ENCODE results near the gene PARD6G.
"Not testable (repeated sequence)": the region's sequence is repeated elsewhere in the genome, so short reads cannot be mapped to it uniquely, and the experiment has no call there.

The PARD6G gene

GRCh38 chr18:80247393-80247841, at the start of gene PARD6G:
PARD6G (minus strand) TSS chr18:80247514; CDS start chr18:80247348, 166 bp downstream.
- Histone ChIP-seq H3K27ac (no peak within 1 kb of the TSS), H3K9ac (peak within 1 kb of the TSS; percentile 38)

GRCh38 chr18:80262241-80263033, 15.1 kb upstream of the PARD6G start:
- not testable (repeated sequence) for H3K9ac ChIP-seq; H3K27me3 ChIP-seq (ENCODE audit: control insufficient read depth, insufficient read depth, low read length); H3K27ac ChIP-seq; H3K79me2 ChIP-seq; H3K36me3 ChIP-seq (ENCODE audit: control insufficient read depth, insufficient read depth, low read length); H2AFZ ChIP-seq; H3K4me2 ChIP-seq (ENCODE audit: low read length); H3K9me3 ChIP-seq (ENCODE audit: control insufficient read depth, low read length); H3K4me3 ChIP-seq (ENCODE audit: low read depth, low read length); H3K4me1 ChIP-seq
- TF ChIP-seq CTCF (IDR thresholded peaks at IDR 0.05) = peak; percentile 53

More at GRCh38 chr18:80247393-80247841, at the start of gene PARD6G:
- Histone ChIP-seq H3K4me1 (no peaks in the 10 kb centered on the region), H2AFZ (peak within 1 kb of the TSS; percentile 97), H3K79me2 (no peaks in the 10 kb centered on the region), H3K4me3 (ENCODE audit: low read depth, low read length) (peak within 1 kb of the TSS; percentile 48), H3K36me3 (ENCODE audit: control insufficient read depth, insufficient read depth, low read length) (no peaks in the 10 kb centered on the region), H3K4me2 (ENCODE audit: low read length) (peak within 1 kb of the TSS; percentile 86), H3K9me3 (ENCODE audit: control insufficient read depth, low read length) (no peaks in the 10 kb centered on the region), H3K27me3 (ENCODE audit: control insufficient read depth, insufficient read depth, low read length) (no peaks in the 10 kb centered on the region)
- no peak for TF ChIP-seq CTCF (IDR thresholded peaks at IDR 0.05)

GRCh38 chr18:80259610-80260009, 12.3 kb upstream of the PARD6G start:
- no peak for TF ChIP-seq CTCF (IDR thresholded peaks at IDR 0.05)
- Histone ChIP-seq H3K9me3 (ENCODE audit: control insufficient read depth, low read length) (no peaks in the 10 kb centered on the region), H2AFZ (no peak overlapping the region), H3K27me3 (ENCODE audit: control insufficient read depth, insufficient read depth, low read length) (no peaks in the 10 kb centered on the region), H3K4me3 (ENCODE audit: low read depth, low read length) (no peak overlapping the region), H3K9ac (no peak overlapping the region), H3K79me2 (no peaks in the 10 kb centered on the region), H3K4me1 (no peaks in the 10 kb centered on the region), H3K27ac (no peak overlapping the region), H3K36me3 (ENCODE audit: control insufficient read depth, insufficient read depth, low read length) (no peaks in the 10 kb centered on the region), H3K4me2 (ENCODE audit: low read length) (no peak overlapping the region)

GRCh38 chr18:80258640-80259039, 11.3 kb upstream of the PARD6G start:
- Histone ChIP-seq H3K27ac (no peak overlapping the region), H3K4me1 (no peaks in the 10 kb centered on the region), H3K36me3 (ENCODE audit: control insufficient read depth, insufficient read depth, low read length) (no peaks in the 10 kb centered on the region), H2AFZ (no peak overlapping the region), H3K9ac (no peak overlapping the region), H3K79me2 (no peaks in the 10 kb centered on the region), H3K4me3 (ENCODE audit: low read depth, low read length) (no peak overlapping the region), H3K27me3 (ENCODE audit: control insufficient read depth, insufficient read depth, low read length) (no peaks in the 10 kb centered on the region), H3K9me3 (ENCODE audit: control insufficient read depth, low read length) (no peaks in the 10 kb centered on the region), H3K4me2 (ENCODE audit: low read length) (no peak overlapping the region)
- no peak for TF ChIP-seq CTCF (IDR thresholded peaks at IDR 0.05)

Data from parathyroid adenoma (tissue), 2 donors.